Natural killer cell (primary cell): ENCODE measurements around the gene ADRA2C. TPM values are rescaled to one million over a fixed set of nuclear protein-coding genes. Genes with fewer than 3 reads are reported as not detected.
A peak's percentile ranks its signal among the peaks of the same experiment; 100 is the strongest.

Experiments
- ATAC-seq, 3 donors: fragments of 150-1000 bp in 2 of 3; fragments of 200-7000 bp in 1 of 3; cut with Tn5 transposase; 1 replicate in 1 of 3; 2 replicates in 2 of 3; pipeline ENCODE4 v1.10.0; 2021; ENCODE audit warnings: mild to moderate bottlenecking in 2 of 3, moderate library complexity in 2 of 3
- DNase-seq, 2 donors: peaks; one replicate each; pipeline versions ENCODE4 v3.0.0 to v3.0.0-alpha.2; 2013 to 2021; ENCODE audit warnings: mixed read lengths in 1 of 2
- H3K27ac ChIP-seq: one replicate; pipeline ENCODE4 v1.5.1; 2013; ENCODE audit warnings: mild to moderate bottlenecking, low read length
- H3K27me3 ChIP-seq: one replicate; pipeline ENCODE4 v1.6.1; 2013; ENCODE audit warnings: low read length; ENCODE audit not compliant: control insufficient read depth, insufficient read depth
- H3K36me3 ChIP-seq: one replicate; pipeline ENCODE4 v1.6.1; 2013; ENCODE audit warnings: low read length; ENCODE audit not compliant: control insufficient read depth, insufficient read depth
- H3K4me1 ChIP-seq: one replicate; pipeline ENCODE4 v1.6.1; 2013; ENCODE audit warnings: low read length; ENCODE audit not compliant: control insufficient read depth, insufficient read depth
- H3K4me3 ChIP-seq: one replicate; pipeline ENCODE4 v1.5.1; 2013; ENCODE audit warnings: low read length
- H3K9me3 ChIP-seq: one replicate; pipeline ENCODE4 v1.6.1; 2013; ENCODE audit warnings: low read length; ENCODE audit not compliant: control insufficient read depth, insufficient read depth
- H3K27ac Mint-ChIP-seq, 2 donors: one replicate each; pipeline ENCODE4 v1.8.0; 2022; ENCODE audit warnings: mild to moderate bottlenecking in 2 of 2, mixed read lengths in 2 of 2, moderate library complexity in 1 of 2
- H3K27me3 Mint-ChIP-seq, 2 donors: one replicate each; pipeline ENCODE4 v1.8.0; 2022; ENCODE audit warnings: low read depth in 2 of 2, mixed read lengths in 2 of 2
- H3K36me3 Mint-ChIP-seq: one replicate; pipeline ENCODE4 v1.8.0; 2022; ENCODE audit warnings: mixed read lengths
- H3K4me1 Mint-ChIP-seq, 2 donors: one replicate each; pipeline ENCODE4 v1.8.0; 2022; ENCODE audit warnings: mixed read lengths in 2 of 2
- H3K4me3 Mint-ChIP-seq: one replicate; pipeline ENCODE4 v1.8.0; 2022; ENCODE audit warnings: mild to moderate bottlenecking, moderate library complexity, mixed read lengths
- H3K9me3 Mint-ChIP-seq, 2 donors: one replicate each; pipeline ENCODE4 v1.8.0; 2022; ENCODE audit warnings: mixed read lengths in 2 of 2
- CTCF ChIP-seq: fragments of 200-600 bp; IDR thresholded peaks from one replicate; pipeline ENCODE4 v1.8.0; 2022; ENCODE audit warnings: antibody characterized with exemption
- WGBS: methylation state at CpG from one replicate; pipeline ENCODE4 v1.1.7; 2013; ENCODE audit warnings: missing lambda C conversion rate; ENCODE audit not compliant: insufficient coverage; 5-methylcytosine and 5-hydroxymethylcytosine counted together
- intact Hi-C: fragments of 100-400 bp; cut with micrococcal nuclease; formaldehyde crosslinking; loops from one replicate; pipeline ENCODE4 v1.14.2; 2022
- total RNA-seq, 4 donors: library from RNA; stranded (reverse); fragments of 120-200 nt in 1 of 4; gene quantifications; one replicate each; pipeline versions ENCODE4 v1.2.3 to v1.2.4, GENCODE V29; 2013 to 2022

ADRA2C gene
- total RNA-seq, 3 donors from 2014 or later (not counting 1 experiment from before 2014, with no cell fraction given) = not detected

DNA sequence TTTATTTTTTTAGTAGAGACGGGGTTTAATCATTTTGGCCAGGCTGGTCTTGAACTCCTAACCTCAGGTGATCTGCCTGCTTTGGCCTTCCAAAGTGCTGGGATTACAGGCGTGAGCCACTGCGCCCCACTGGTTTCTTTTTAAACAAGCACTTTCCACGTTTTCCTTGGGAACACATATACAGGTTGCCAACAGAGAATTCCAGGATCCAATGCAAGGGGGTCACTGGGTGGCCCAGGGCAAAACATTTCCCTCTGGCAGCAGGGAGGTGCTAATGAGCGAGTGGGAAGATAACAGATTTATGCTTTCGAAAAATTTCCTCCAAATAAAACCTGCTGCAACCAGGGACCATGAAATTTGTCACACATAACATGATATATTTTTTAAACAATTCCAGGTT lies 41.1 kb downstream of the ADRA2C start:
- no peak for TF ChIP-seq CTCF
- WGBS = 63% methylated on average over 6 of the region's 6 CpGs
- H3K4me1 ChIP-seq = peaks cover 3% of the 10 kb centered on the region
- Mint-ChIP-seq H3K27ac (no peak overlapping the region), H3K4me1 (no peaks in the 10 kb centered on the region), H3K36me3 (no peaks in the 10 kb centered on the region), H3K4me3 (no peak overlapping the region), H3K27me3 (peaks cover 21 to 38% of the 10 kb centered on the region in 2 donors), H3K9me3 (no peaks in the 10 kb centered on the region)
- H3K27me3 ChIP-seq = no peaks in the 10 kb centered on the region
- ATAC-seq (no peak), DNase-seq (no peak)
- intact Hi-C loops = no loop called here
- H3K4me3 ChIP-seq = no peak overlapping the region
- no peaks in the 10 kb centered on the region for H3K9me3 ChIP-seq
- no peak overlapping the region for H3K27ac ChIP-seq
- no peaks in the 10 kb centered on the region for H3K36me3 ChIP-seq

- peaks cover 21 to 38% of the 10 kb centered on the region in 2 donors for H3K27me3 Mint-ChIP-seq
- no peak for TF ChIP-seq CTCF
- WGBS = 30% methylated on average over 14 of the region's 14 CpGs
These were observed 41.8 kb downstream of the ADRA2C start for GRCh38 chr4:3807822-3808496.

GRCh38 chr4:3808597-3808996 lies 42.4 kb downstream of the ADRA2C start:
- WGBS = 54% methylated on average over 5 of the region's 5 CpGs
- Mint-ChIP-seq H3K27ac (no peak overlapping the region), H3K36me3 (no peaks in the 10 kb centered on the region), H3K4me1 (no peaks in the 10 kb centered on the region), H3K4me3 (no peak overlapping the region), H3K9me3 (no peaks in the 10 kb centered on the region), H3K27me3 (peaks cover 21 to 38% of the 10 kb centered on the region in 2 donors)
- ATAC-seq (no peak), DNase-seq (no peak)
- no peaks in the 10 kb centered on the region for H3K27me3 ChIP-seq
- H3K36me3 ChIP-seq = no peaks in the 10 kb centered on the region
- intact Hi-C loops = no loop called here
- no peak overlapping the region for H3K4me3 ChIP-seq
- H3K4me1 ChIP-seq = no peaks in the 10 kb centered on the region
- H3K9me3 ChIP-seq = no peaks in the 10 kb centered on the region
- no peak for TF ChIP-seq CTCF
- no peak overlapping the region for H3K27ac ChIP-seq

More at GRCh38 chr4:3807822-3808496, 41.8 kb downstream of the ADRA2C start:
- no peak overlapping the region for H3K4me3 ChIP-seq
- intact Hi-C loops = no loop called here
- H3K27me3 ChIP-seq = no peaks in the 10 kb centered on the region
- H3K9me3 ChIP-seq = no peaks in the 10 kb centered on the region
- Mint-ChIP-seq H3K4me3 (no peak overlapping the region), H3K27ac (no peak overlapping the region), H3K9me3 (no peaks in the 10 kb centered on the region), H3K36me3 (no peaks in the 10 kb centered on the region), H3K4me1 (no peaks in the 10 kb centered on the region)
- no peaks in the 10 kb centered on the region for H3K36me3 ChIP-seq
- peaks cover 1% of the 10 kb centered on the region for H3K4me1 ChIP-seq
- no peak for ATAC-seq
- H3K27ac ChIP-seq = no peak overlapping the region
- no peak for DNase-seq

GRCh38 chr4:3809028-3809427 lies 42.8 kb downstream of the ADRA2C start:
- Mint-ChIP-seq H3K4me3 (no peak overlapping the region), H3K36me3 (no peaks in the 10 kb centered on the region), H3K27ac (no peak overlapping the region), H3K27me3 (peaks cover 21 to 38% of the 10 kb centered on the region in 2 donors), H3K9me3 (no peaks in the 10 kb centered on the region), H3K4me1 (no peaks in the 10 kb centered on the region)
- no peak for DNase-seq
- H3K4me3 ChIP-seq = no peak overlapping the region
- H3K27me3 ChIP-seq = no peaks in the 10 kb centered on the region
- H3K27ac ChIP-seq = no peak overlapping the region
- H3K36me3 ChIP-seq = no peaks in the 10 kb centered on the region
- intact Hi-C loops = no loop called here
- H3K4me1 ChIP-seq = no peaks in the 10 kb centered on the region
- no peaks in the 10 kb centered on the region for H3K9me3 ChIP-seq
- peak in 1 of 3 donors; percentile 15 for ATAC-seq
- TF ChIP-seq CTCF = no peak
- 90% methylated on average over 29 of the region's 29 CpGs for WGBS
